ENCODE data around the gene ACOT6.
"Not testable (repeated sequence)": the region's sequence is repeated elsewhere in the genome, so short reads cannot be mapped to it uniquely, and the experiment has no call there.

ACOT6 gene

GRCh38 chr14:73651005-73651404 lies 38.7 kb downstream of the ACOT6 start:
- no peaks in the 10 kb centered on the region for H3K36me3 ChIP-seq (ENCODE audit: insufficient read depth, low read length)
- no peaks in the 10 kb centered on the region for H3K9me3 ChIP-seq (ENCODE audit: control insufficient read depth, insufficient read depth, low read length)
- no peaks in the 10 kb centered on the region for H3K4me1 ChIP-seq (ENCODE audit: insufficient read depth, low read length)
- no peak overlapping the region for H3K9ac ChIP-seq (ENCODE audit: low read depth, low read length)

- no peak overlapping the region for H3K9ac ChIP-seq (ENCODE audit: low read depth, low read length)
- H3K9me3 ChIP-seq (ENCODE audit: control insufficient read depth, insufficient read depth, low read length): no peaks in the 10 kb centered on the region
- H3K4me1 ChIP-seq (ENCODE audit: insufficient read depth, low read length): no peaks in the 10 kb centered on the region
- no peaks in the 10 kb centered on the region for H3K36me3 ChIP-seq (ENCODE audit: insufficient read depth, low read length)
Measured at GRCh38 chr14:73655851-73656250, 43.5 kb downstream of the ACOT6 start.

GRCh38 chr14:73659202-73659601 lies 46.9 kb downstream of the ACOT6 start:
- not testable (repeated sequence) for H3K9me3 ChIP-seq (ENCODE audit: control insufficient read depth, insufficient read depth, low read length); H3K4me1 ChIP-seq (ENCODE audit: insufficient read depth, low read length); H3K36me3 ChIP-seq (ENCODE audit: insufficient read depth, low read length); H3K9ac ChIP-seq (ENCODE audit: low read depth, low read length)

GRCh38 chr14:73660511-73660910 lies 48.2 kb downstream of the ACOT6 start:
- H3K9ac ChIP-seq (ENCODE audit: low read depth, low read length): no peak overlapping the region
- H3K4me1 ChIP-seq (ENCODE audit: insufficient read depth, low read length): peaks cover 7% of the 10 kb centered on the region
- H3K36me3 ChIP-seq (ENCODE audit: insufficient read depth, low read length): no peaks in the 10 kb centered on the region
- no peaks in the 10 kb centered on the region for H3K9me3 ChIP-seq (ENCODE audit: control insufficient read depth, insufficient read depth, low read length)

- H3K36me3 ChIP-seq (ENCODE audit: insufficient read depth, low read length): no peaks in the 10 kb centered on the region
- no peak overlapping the region for H3K9ac ChIP-seq (ENCODE audit: low read depth, low read length)
- no peaks in the 10 kb centered on the region for H3K9me3 ChIP-seq (ENCODE audit: control insufficient read depth, insufficient read depth, low read length)
- peaks cover 7% of the 10 kb centered on the region for H3K4me1 ChIP-seq (ENCODE audit: insufficient read depth, low read length)
Measured at GRCh38 chr14:73661872-73662271, 49.6 kb downstream of the ACOT6 start.

GRCh38 chr14:73662487-73662943 lies 50.2 kb downstream of the ACOT6 start:
- Histone ChIP-seq H3K9ac (ENCODE audit: low read depth, low read length) (no peak overlapping the region), H3K36me3 (ENCODE audit: insufficient read depth, low read length) (no peaks in the 10 kb centered on the region), H3K9me3 (ENCODE audit: control insufficient read depth, insufficient read depth, low read length) (no peaks in the 10 kb centered on the region), H3K4me1 (ENCODE audit: insufficient read depth, low read length) (peaks cover 7% of the 10 kb centered on the region)

GRCh38 chr14:73663548-73664212 lies 51.4 kb downstream of the ACOT6 start:
- H3K9ac ChIP-seq (ENCODE audit: low read depth, low read length): no peak overlapping the region

GRCh38 chr14:73665130-73665529 lies 52.8 kb downstream of the ACOT6 start:
- no peak overlapping the region for H3K9ac ChIP-seq (ENCODE audit: low read depth, low read length)
- peaks cover 7% of the 10 kb centered on the region for H3K4me1 ChIP-seq (ENCODE audit: insufficient read depth, low read length)
- no peaks in the 10 kb centered on the region for H3K9me3 ChIP-seq (ENCODE audit: control insufficient read depth, insufficient read depth, low read length)
- no peaks in the 10 kb centered on the region for H3K36me3 ChIP-seq (ENCODE audit: insufficient read depth, low read length)

More at GRCh38 chr14:73663548-73664212, 51.4 kb downstream of the ACOT6 start:
- H3K4me1 ChIP-seq (ENCODE audit: insufficient read depth, low read length): peaks cover 7% of the 10 kb centered on the region
- H3K36me3 ChIP-seq (ENCODE audit: insufficient read depth, low read length): no peaks in the 10 kb centered on the region
- H3K9me3 ChIP-seq (ENCODE audit: control insufficient read depth, insufficient read depth, low read length): no peaks in the 10 kb centered on the region

- H3K36me3 ChIP-seq (ENCODE audit: insufficient read depth, low read length): no peaks in the 10 kb centered on the region
- H3K4me1 ChIP-seq (ENCODE audit: insufficient read depth, low read length): peaks cover 7% of the 10 kb centered on the region
- no peak overlapping the region for H3K9ac ChIP-seq (ENCODE audit: low read depth, low read length)
- H3K9me3 ChIP-seq (ENCODE audit: control insufficient read depth, insufficient read depth, low read length): no peaks in the 10 kb centered on the region
Measured at GRCh38 chr14:73666583-73666982, 54.3 kb downstream of the ACOT6 start.

- 0 out of 2 replicates have a peak, but pooled peaks cover 4% of the 10 kb centered on the region for H3K36me3 ChIP-seq (ENCODE audit: insufficient read depth, low read length)
- H3K4me1 ChIP-seq (ENCODE audit: insufficient read depth, low read length): peaks cover 7% of the 10 kb centered on the region
- no peak overlapping the region for H3K9ac ChIP-seq (ENCODE audit: low read depth, low read length)
- H3K9me3 ChIP-seq (ENCODE audit: control insufficient read depth, insufficient read depth, low read length): no peaks in the 10 kb centered on the region
Measured at GRCh38 chr14:73667854-73668253, 55.5 kb downstream of the ACOT6 start.

All from ES-I3 (cell line).